Mucosa of rectum (tissue), 2 donors: ENCODE measurements around the gene CCDC81.
"Not testable (repeated sequence)": the region's sequence is repeated elsewhere in the genome, so short reads cannot be mapped to it uniquely, and the experiment has no call there.

Experiments
- H3K27ac ChIP-seq, 2 donors: one replicate each; pipeline ENCODE4 v1.7.0; 2013; ENCODE audit warnings: inconsistent platforms in 2 of 2, low read depth in 2 of 2, low read length in 2 of 2
- H3K27me3 ChIP-seq, 2 donors: one replicate each; pipeline ENCODE4 v1.7.0; 2013; ENCODE audit warnings: low read length in 2 of 2; ENCODE audit not compliant: control insufficient read depth in 2 of 2, insufficient read depth in 2 of 2
- H3K36me3 ChIP-seq, 2 donors: one replicate each; pipeline ENCODE4 v1.7.0; 2013; ENCODE audit warnings: low read length in 2 of 2; ENCODE audit not compliant: control insufficient read depth in 2 of 2, insufficient read depth in 2 of 2
- H3K4me1 ChIP-seq, 2 donors: one replicate each; pipeline ENCODE4 v1.7.0; 2013; ENCODE audit warnings: low read length in 2 of 2, mild to moderate bottlenecking in 1 of 2; ENCODE audit not compliant: control insufficient read depth in 2 of 2, insufficient read depth in 2 of 2
- H3K4me3 ChIP-seq, 2 donors: one replicate each; pipeline ENCODE4 v1.7.0; 2013; ENCODE audit warnings: low read length in 2 of 2
- H3K9ac ChIP-seq, 2 donors: one replicate each; pipeline ENCODE4 v1.7.0; 2013; ENCODE audit warnings: low read length in 2 of 2, low read depth in 1 of 2, mild to moderate bottlenecking in 1 of 2
- H3K9me3 ChIP-seq, 2 donors: one replicate each; pipeline ENCODE4 v1.7.0; 2013; ENCODE audit warnings: low read length in 2 of 2; ENCODE audit not compliant: control insufficient read depth in 2 of 2
- donor health status: healthy.
- donor health status: Normal muscosa, but diverticular disease.

The CCDC81 gene

GRCh38 chr11:86433361-86434095 is 58.8 kb downstream of the CCDC81 start:
- not testable (repeated sequence) for H3K4me1 ChIP-seq, H3K9ac ChIP-seq, H3K27ac ChIP-seq, H3K36me3 ChIP-seq, H3K9me3 ChIP-seq, H3K4me3 ChIP-seq, H3K27me3 ChIP-seq

DNA sequence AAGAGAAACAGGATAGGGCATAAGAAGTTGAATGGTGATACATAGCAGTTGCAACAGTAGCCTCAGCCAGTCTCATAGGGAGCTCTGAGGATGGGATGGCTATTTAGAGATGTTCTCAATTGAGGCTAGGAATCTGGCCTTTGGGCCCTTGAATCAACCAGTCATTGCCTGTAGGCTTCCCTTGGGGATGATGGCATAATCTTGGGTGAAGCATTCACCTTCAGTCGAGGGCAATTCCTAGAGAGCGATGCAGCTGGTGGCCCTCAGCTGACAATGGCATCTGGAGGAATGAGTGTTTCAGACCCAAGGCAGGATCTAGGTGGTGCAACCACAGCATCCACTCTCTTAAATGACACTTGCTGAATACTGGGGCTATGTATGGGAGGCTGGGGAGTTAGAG is 61.0 kb downstream of the CCDC81 start:
- Histone ChIP-seq H3K36me3 (peaks cover 0 to 3% of the 10 kb centered on the region in 2 donors), H3K27me3 (no peaks in the 10 kb centered on the region)

GRCh38 chr11:86438685-86439084 is 64.0 kb downstream of the CCDC81 start:
- Histone ChIP-seq H3K36me3 (peaks cover 0 to 3% of the 10 kb centered on the region in 2 donors), H3K9ac (no peak overlapping the region), H3K27ac (no peak overlapping the region), H3K4me1 (no peaks in the 10 kb centered on the region), H3K27me3 (no peaks in the 10 kb centered on the region), H3K4me3 (no peak overlapping the region), H3K9me3 (no peaks in the 10 kb centered on the region)

More for the DNA sequence above, 61.0 kb downstream of the CCDC81 start:
- Histone ChIP-seq H3K4me3 (no peak overlapping the region), H3K4me1 (no peaks in the 10 kb centered on the region), H3K9me3 (no peaks in the 10 kb centered on the region), H3K9ac (no peak overlapping the region), H3K27ac (no peak overlapping the region)

DNA sequence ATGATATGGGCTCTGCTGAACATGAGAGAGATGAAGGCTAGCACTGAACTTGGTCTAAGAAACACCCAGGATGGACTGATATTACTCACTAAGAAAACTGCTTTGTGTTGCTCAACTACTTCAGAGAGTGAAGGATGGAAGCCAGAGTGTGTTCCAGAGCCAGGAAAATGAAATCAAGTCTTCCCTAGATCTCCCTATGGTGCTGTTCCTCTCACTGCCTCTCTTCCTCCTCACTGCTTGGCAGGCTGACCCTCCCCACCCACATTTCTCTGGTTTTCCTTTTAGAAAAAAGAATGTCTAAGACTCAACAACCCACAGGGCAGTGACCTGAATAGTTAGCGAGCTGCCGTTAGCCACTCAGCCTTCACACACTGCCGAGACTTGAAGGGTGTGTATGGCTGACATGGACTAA is 65.6 kb downstream of the CCDC81 start:
- H3K9ac ChIP-seq, result no peak overlapping the region
- H3K36me3 ChIP-seq, result peaks cover 0 to 6% of the 10 kb centered on the region in 2 donors
- no peaks in the 10 kb centered on the region for H3K4me1 ChIP-seq
- no peak overlapping the region for H3K4me3 ChIP-seq
- no peak overlapping the region for H3K27ac ChIP-seq
- H3K27me3 ChIP-seq, result no peaks in the 10 kb centered on the region
- no peaks in the 10 kb centered on the region for H3K9me3 ChIP-seq

DNA sequence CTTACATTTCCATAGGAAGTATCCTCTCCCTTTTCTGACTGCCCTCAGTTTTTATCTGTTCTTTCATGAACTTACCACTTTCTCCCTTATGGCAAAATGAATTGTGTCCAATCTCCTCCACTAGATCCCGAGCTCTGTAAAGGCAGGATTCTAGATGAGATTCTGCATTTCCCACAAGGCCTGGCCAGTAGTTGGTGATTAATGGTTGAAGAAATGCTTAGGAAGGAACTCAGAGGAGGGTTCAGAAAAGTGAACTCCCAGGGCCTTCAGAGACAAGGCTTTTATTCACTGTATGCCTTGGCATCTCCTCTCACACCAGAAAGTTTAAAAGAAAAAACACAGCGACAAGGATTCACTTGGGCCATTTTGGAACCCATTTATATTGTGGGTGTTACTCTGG is 66.2 kb downstream of the CCDC81 start:
- Histone ChIP-seq H3K9me3 (no peaks in the 10 kb centered on the region), H3K9ac (no peak overlapping the region), H3K4me3 (no peak overlapping the region), H3K27ac (no peak overlapping the region), H3K27me3 (no peaks in the 10 kb centered on the region), H3K4me1 (no peaks in the 10 kb centered on the region), H3K36me3 (peaks cover 0 to 6% of the 10 kb centered on the region in 2 donors)

- Histone ChIP-seq H3K4me1 (no peaks in the 10 kb centered on the region), H3K9ac (no peak overlapping the region), H3K27ac (no peak overlapping the region), H3K9me3 (no peaks in the 10 kb centered on the region), H3K27me3 (no peaks in the 10 kb centered on the region), H3K4me3 (no peak overlapping the region), H3K36me3 (peaks cover 4 to 6% of the 10 kb centered on the region in 2 donors)
These were observed 67.7 kb downstream of the CCDC81 start for GRCh38 chr11:86442420-86442819.

DNA sequence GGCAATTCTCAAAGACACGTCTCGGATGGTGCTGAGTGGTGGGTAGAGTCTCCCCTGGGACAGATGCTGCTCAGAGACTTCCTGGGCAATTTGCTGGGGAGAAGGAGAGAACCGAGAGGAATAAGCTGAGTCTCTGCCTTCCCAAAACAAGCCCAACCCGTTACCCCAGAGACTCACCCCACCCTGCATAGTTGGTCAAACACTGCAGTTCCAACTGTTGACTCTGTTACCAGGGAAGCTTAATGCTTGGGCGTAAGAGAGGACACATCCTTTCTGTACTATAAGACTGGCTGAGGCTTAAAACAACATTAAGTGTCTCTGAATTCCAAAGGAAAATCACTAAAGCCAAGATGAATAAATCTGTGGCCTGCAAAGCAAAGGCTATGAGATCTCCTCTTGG is 68.1 kb downstream of the CCDC81 start:
- Histone ChIP-seq H3K9me3 (no peaks in the 10 kb centered on the region), H3K4me1 (no peaks in the 10 kb centered on the region), H3K36me3 (peaks cover 4 to 6% of the 10 kb centered on the region in 2 donors), H3K9ac (no peak overlapping the region), H3K27ac (no peak overlapping the region), H3K27me3 (no peaks in the 10 kb centered on the region), H3K4me3 (no peak overlapping the region)

GRCh38 chr11:86443415-86443814 is 68.7 kb downstream of the CCDC81 start:
- Histone ChIP-seq H3K36me3 (peaks cover 4 to 6% of the 10 kb centered on the region in 2 donors), H3K27me3 (no peaks in the 10 kb centered on the region), H3K9me3 (no peaks in the 10 kb centered on the region), H3K4me3 (no peak overlapping the region), H3K27ac (no peak overlapping the region), H3K4me1 (no peaks in the 10 kb centered on the region), H3K9ac (no peak overlapping the region)

DNA sequence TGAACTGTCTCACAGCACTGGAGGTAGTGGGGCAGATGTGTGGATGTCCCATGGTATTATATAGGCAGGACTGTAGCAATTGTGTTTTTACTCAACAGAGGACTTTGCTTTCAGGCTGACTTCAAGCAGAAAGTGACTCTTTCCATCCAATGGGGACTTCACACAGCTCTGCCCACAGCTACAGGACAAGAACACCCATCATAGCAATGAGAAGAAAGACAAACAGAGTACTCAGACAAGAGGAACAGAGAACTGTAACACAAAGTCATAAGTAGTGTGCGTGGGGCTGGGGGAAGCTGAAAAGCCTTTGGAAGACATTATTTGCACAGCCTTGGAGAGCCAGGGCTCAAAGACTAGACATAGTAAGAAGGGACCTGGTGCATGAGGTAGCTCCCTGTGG is 70.3 kb downstream of the CCDC81 start:
- H3K4me3 ChIP-seq, result no peak overlapping the region
- H3K27ac ChIP-seq, result no peak overlapping the region
- peaks cover 4 to 6% of the 10 kb centered on the region in 2 donors for H3K36me3 ChIP-seq
- no peaks in the 10 kb centered on the region for H3K27me3 ChIP-seq
- no peaks in the 10 kb centered on the region for H3K9me3 ChIP-seq
- no peaks in the 10 kb centered on the region for H3K4me1 ChIP-seq
- no peak overlapping the region for H3K9ac ChIP-seq

GRCh38 chr11:86446163-86446923 is 71.7 kb downstream of the CCDC81 start:
- peaks cover 4 to 6% of the 10 kb centered on the region in 2 donors for H3K36me3 ChIP-seq
- no peaks in the 10 kb centered on the region for H3K4me1 ChIP-seq

More at GRCh38 chr11:86446163-86446923, 71.7 kb downstream of the CCDC81 start:
- H3K27me3 ChIP-seq, result no peaks in the 10 kb centered on the region
- H3K9me3 ChIP-seq, result no peaks in the 10 kb centered on the region
- H3K4me3 ChIP-seq, result no peak overlapping the region
- H3K27ac ChIP-seq, result no peak overlapping the region
- no peak overlapping the region for H3K9ac ChIP-seq
